Ectodermal cell (in vitro differentiated cells): ENCODE measurements around the gene CD93.

Source experiments
- H3K27ac ChIP-seq: 2 replicates; pipeline ENCODE4 v1.7.0; 2013; ENCODE audit warnings: mild to moderate bottlenecking, low read depth, low read length; ENCODE audit not compliant: insufficient read depth, poor library complexity, severe bottlenecking
- H3K27me3 ChIP-seq: 2 replicates; pipeline ENCODE4 v1.7.0; 2013; ENCODE audit warnings: mild to moderate bottlenecking, low read length; ENCODE audit not compliant: insufficient read depth, control insufficient read depth, poor library complexity, severe bottlenecking
- H3K36me3 ChIP-seq: one replicate; pipeline ENCODE4 v1.7.0; 2013; ENCODE audit warnings: low read length; ENCODE audit not compliant: control insufficient read depth, insufficient read depth
- H3K4me1 ChIP-seq: one replicate; pipeline ENCODE4 v1.7.0; 2013; ENCODE audit warnings: low read length; ENCODE audit not compliant: control insufficient read depth, insufficient read depth
- H3K4me3 ChIP-seq: 2 replicates; pipeline ENCODE4 v1.7.0; 2013; ENCODE audit warnings: low read depth, low read length, control low read depth; ENCODE audit not compliant: insufficient read depth
- H3K9me3 ChIP-seq: 2 replicates; pipeline ENCODE4 v1.7.0; 2013; ENCODE audit warnings: mild to moderate bottlenecking, low read length, moderate library complexity; ENCODE audit not compliant: control insufficient read depth
- WGBS, 2 experiments: methylation state at CpG; one replicate each; pipeline ENCODE4 v1.1.7; 2013; ENCODE audit warnings: missing lambda C conversion rate in 2 of 2; 5-methylcytosine and 5-hydroxymethylcytosine counted together

CD93 gene

GRCh38 chr20:23071996-23072395, 14.1 kb downstream of the CD93 start:
- H3K36me3 ChIP-seq = no peaks in the 10 kb centered on the region
- H3K27ac ChIP-seq = no peak overlapping the region
- H3K9me3 ChIP-seq = no peaks in the 10 kb centered on the region
- no peaks in the 10 kb centered on the region for H3K4me1 ChIP-seq
- H3K4me3 ChIP-seq = no peak overlapping the region
- 89 to 90% methylated on average over 4 of the region's 4 CpGs for WGBS, 2 experiments
- no peaks in the 10 kb centered on the region for H3K27me3 ChIP-seq

GRCh38 chr20:23071398-23071797, 14.7 kb downstream of the CD93 start:
- Histone ChIP-seq H3K4me1 (no peaks in the 10 kb centered on the region), H3K27me3 (no peaks in the 10 kb centered on the region), H3K4me3 (no peak overlapping the region), H3K27ac (no peak overlapping the region), H3K9me3 (no peaks in the 10 kb centered on the region), H3K36me3 (no peaks in the 10 kb centered on the region)
- WGBS, 2 experiments = 65 to 83% methylated on average over 1 to 3 of the region's 3 CpGs

GRCh38 chr20:23069108-23069507, 17.0 kb downstream of the CD93 start:
- Histone ChIP-seq H3K27ac (no peak overlapping the region), H3K4me3 (no peak overlapping the region), H3K36me3 (no peaks in the 10 kb centered on the region), H3K9me3 (no peaks in the 10 kb centered on the region), H3K4me1 (peaks cover 6% of the 10 kb centered on the region), H3K27me3 (no peaks in the 10 kb centered on the region)
- WGBS, 2 experiments = 88% methylated on average over 2 of the region's 2 CpGs; no CpG with 5 or more reads in 1 of the 2 experiments

GRCh38 chr20:23068283-23068682, 17.8 kb downstream of the CD93 start:
- Histone ChIP-seq H3K27ac (no peak overlapping the region), H3K4me1 (peaks cover 6% of the 10 kb centered on the region), H3K36me3 (no peaks in the 10 kb centered on the region), H3K9me3 (no peaks in the 10 kb centered on the region), H3K27me3 (no peaks in the 10 kb centered on the region), H3K4me3 (no peak overlapping the region)
- 97 to 100% methylated on average over 1 of the region's 1 CpG for WGBS, 2 experiments

- Histone ChIP-seq H3K27ac (no peak overlapping the region), H3K4me3 (no peak overlapping the region), H3K4me1 (peaks cover 9% of the 10 kb centered on the region), H3K36me3 (no peaks in the 10 kb centered on the region), H3K9me3 (no peaks in the 10 kb centered on the region), H3K27me3 (no peaks in the 10 kb centered on the region)
- WGBS, 2 experiments = 95 to 97% methylated on average over 3 of the region's 3 CpGs
These were observed 19.4 kb downstream of the CD93 start for GRCh38 chr20:23066772-23067171.

- no peaks in the 10 kb centered on the region for H3K36me3 ChIP-seq
- no peak overlapping the region for H3K27ac ChIP-seq
- 82 to 86% methylated on average over 8 to 9 of the region's 9 CpGs for WGBS, 2 experiments
- H3K27me3 ChIP-seq = no peaks in the 10 kb centered on the region
- peaks cover 9% of the 10 kb centered on the region for H3K4me1 ChIP-seq
- no peaks in the 10 kb centered on the region for H3K9me3 ChIP-seq
- no peak overlapping the region for H3K4me3 ChIP-seq
These were observed 20.6 kb downstream of the CD93 start for GRCh38 chr20:23065266-23066201.

GRCh38 chr20:23063581-23063980, 22.5 kb downstream of the CD93 start:
- Histone ChIP-seq H3K4me1 (peaks cover 9% of the 10 kb centered on the region), H3K36me3 (no peaks in the 10 kb centered on the region), H3K9me3 (no peaks in the 10 kb centered on the region), H3K4me3 (no peak overlapping the region), H3K27me3 (no peaks in the 10 kb centered on the region), H3K27ac (no peak overlapping the region)
- WGBS, 2 experiments = 85 to 99% methylated on average over 2 of the region's 2 CpGs

GRCh38 chr20:23063168-23063567, 23.0 kb downstream of the CD93 start:
- Histone ChIP-seq H3K27me3 (no peaks in the 10 kb centered on the region), H3K4me3 (no peak overlapping the region), H3K27ac (no peak overlapping the region), H3K9me3 (no peaks in the 10 kb centered on the region), H3K4me1 (peaks cover 9% of the 10 kb centered on the region), H3K36me3 (no peaks in the 10 kb centered on the region)
- WGBS, 2 experiments = 84 to 92% methylated on average over 3 of the region's 3 CpGs

GRCh38 chr20:23062632-23063031, 23.5 kb downstream of the CD93 start:
- Histone ChIP-seq H3K4me1 (peaks cover 9% of the 10 kb centered on the region), H3K27ac (no peak overlapping the region), H3K27me3 (no peaks in the 10 kb centered on the region), H3K36me3 (no peaks in the 10 kb centered on the region), H3K9me3 (no peaks in the 10 kb centered on the region), H3K4me3 (no peak overlapping the region)

GRCh38 chr20:23061734-23062561, 24.2 kb downstream of the CD93 start:
- WGBS, 2 experiments = 43 to 49% methylated on average over 7 to 8 of the region's 8 CpGs
- no peaks in the 10 kb centered on the region for H3K9me3 ChIP-seq

More at GRCh38 chr20:23061734-23062561, 24.2 kb downstream of the CD93 start:
- H3K4me3 ChIP-seq = no peak overlapping the region
- H3K4me1 ChIP-seq = peaks cover 9% of the 10 kb centered on the region
- no peak overlapping the region for H3K27ac ChIP-seq
- no peaks in the 10 kb centered on the region for H3K36me3 ChIP-seq
- H3K27me3 ChIP-seq = no peaks in the 10 kb centered on the region
